C4-2B (cell line): ENCODE results near the gene WBP1.

ENCODE experiments used
- H3K27ac ChIP-seq: fragments of 450-650 bp; 2 replicates; pipeline ENCODE4 v1.5.1; 2017
- CTCF ChIP-seq: fragments of 450-650 bp; conservative IDR thresholded peaks from 2 replicates; pipeline ENCODE4 v1.5.1; 2017; ENCODE audit warnings: mild to moderate bottlenecking
- ZFX ChIP-seq: fragments of 450-650 bp; IDR thresholded peaks from 2 replicates; pipeline ENCODE4 v1.6.1; 2017

WBP1 gene

GRCh38 chr2:74510272-74510671 lies 52.0 kb downstream of the WBP1 start:
- no peak overlapping the region for H3K27ac ChIP-seq

More at GRCh38 chr2:74510272-74510671, 52.0 kb downstream of the WBP1 start:
- no peak for TF ChIP-seq ZFX
- no peak for TF ChIP-seq CTCF
